MM.1S (cell line): Measurements from ENCODE around the gene BRWD1.
A peak's percentile ranks its signal among the peaks of the same experiment; 100 is the strongest.

Source experiments
- DNase-seq: peaks from one replicate; pipeline ENCODE4 v3.0.0-alpha.2; 2015
- H2AFZ ChIP-seq: fragments of 300-600 bp; sonication (generic); 2 replicates; pipeline ENCODE4 v1.6.0; 2016; ENCODE audit warnings: antibody characterized with exemption, low read length
- H3F3A ChIP-seq: fragments of 300-600 bp; sonication (generic); 2 replicates; pipeline ENCODE4 v1.6.1; 2016; ENCODE audit warnings: mild to moderate bottlenecking, antibody characterized with exemption, low read length, moderate library complexity, mixed read lengths; ENCODE audit not compliant: insufficient read depth
- H3K27ac ChIP-seq: fragments of 300-600 bp; sonication (generic); 2 replicates; pipeline ENCODE4 v1.5.1; 2016; ENCODE audit warnings: mild to moderate bottlenecking, low read length
- H3K27me3 ChIP-seq: fragments of 300-600 bp; sonication (generic); replicated peaks from 2 replicates; pipeline ENCODE4 v1.6.0; 2016; ENCODE audit warnings: low read length; ENCODE audit not compliant: insufficient read depth
- H3K36me3 ChIP-seq: fragments of 300-600 bp; sonication (generic); replicated peaks from 2 replicates; pipeline ENCODE4 v1.6.1; 2016; ENCODE audit warnings: mild to moderate bottlenecking, low read length, mixed read lengths; ENCODE audit not compliant: insufficient read depth
- H3K4me1 ChIP-seq: fragments of 300-600 bp; sonication (generic); 2 replicates; pipeline ENCODE4 v1.6.1; 2016; ENCODE audit warnings: low read length, mixed read lengths
- H3K4me2 ChIP-seq: fragments of 300-600 bp; sonication (generic); 2 replicates; pipeline ENCODE4 v1.6.0; 2016; ENCODE audit warnings: low read depth, low read length
- H3K4me3 ChIP-seq: fragments of 300-600 bp; sonication (generic); 2 replicates; pipeline ENCODE4 v1.5.1; 2016; ENCODE audit warnings: low read length, mixed read lengths
- H3K79me2 ChIP-seq: fragments of 300-600 bp; sonication (generic); 2 replicates; pipeline ENCODE4 v1.6.1; 2016; ENCODE audit warnings: mixed run types, low read length, mixed read lengths
- H3K9ac ChIP-seq: fragments of 300-600 bp; sonication (generic); 2 replicates; pipeline ENCODE4 v1.6.1; 2016; ENCODE audit warnings: low read length, mixed read lengths
- H3K9me2 ChIP-seq: fragments of 300-600 bp; sonication (generic); replicated peaks from 2 replicates; pipeline ENCODE4 v1.6.1; 2016; ENCODE audit warnings: mild to moderate bottlenecking, low read length, mixed read lengths; ENCODE audit not compliant: insufficient read depth
- H3K9me3 ChIP-seq: fragments of 300-600 bp; sonication (generic); replicated peaks from 2 replicates; pipeline ENCODE4 v1.6.1; 2016; ENCODE audit warnings: mild to moderate bottlenecking, low read length, mixed read lengths; ENCODE audit not compliant: insufficient read depth
- H4K20me1 ChIP-seq: fragments of 300-600 bp; sonication (generic); 2 replicates; pipeline ENCODE4 v1.6.1; 2016; ENCODE audit warnings: mild to moderate bottlenecking, low read length, moderate library complexity, mixed read lengths; ENCODE audit not compliant: insufficient read depth
- CTCF ChIP-seq: fragments of 300-600 bp; sonication (generic); IDR thresholded peaks from 2 replicates; pipeline ENCODE4 v1.5.1; 2016; ENCODE audit warnings: antibody characterized with exemption, low read length, mixed read lengths
- EZH2 ChIP-seq: fragments of 300-600 bp; sonication (generic); optimal IDR thresholded peaks from 2 replicates; pipeline ENCODE3; 2017; ENCODE audit warnings: low read depth, mild to moderate bottlenecking, antibody characterized with exemption, low read length, mixed read lengths
- EZH2phosphoT487 ChIP-seq: fragments of 300-600 bp; sonication (generic); IDR thresholded peaks from 2 replicates; pipeline ENCODE4 v1.6.1; 2018; ENCODE audit warnings: antibody characterized with exemption, low read length

The BRWD1 gene

GRCh38 chr21:39153373-39153772 is 160.1 kb downstream of the BRWD1 start:
- Histone ChIP-seq H3K9ac (no peak overlapping the region), H3K4me1 (no peaks in the 10 kb centered on the region), H3K79me2 (no peaks in the 10 kb centered on the region), H3K36me3 (no peaks in the 10 kb centered on the region), H3K9me2 (no peaks in the 10 kb centered on the region), H3K27ac (no peak overlapping the region), H3F3A (no peaks in the 10 kb centered on the region), H3K9me3 (no peaks in the 10 kb centered on the region), H2AFZ (no peak overlapping the region), H4K20me1 (no peaks in the 10 kb centered on the region), H3K27me3 (no peaks in the 10 kb centered on the region), H3K4me3 (no peak overlapping the region), H3K4me2 (no peak overlapping the region)
- peak; percentile 55 for TF ChIP-seq CTCF
- TF ChIP-seq EZH2phosphoT487: no peak
- DNase-seq: peak; percentile 25

GRCh38 chr21:39152271-39152670 is 161.2 kb downstream of the BRWD1 start:
- no peak for DNase-seq
- Histone ChIP-seq H3K9ac (no peak overlapping the region), H3K4me3 (no peak overlapping the region), H3K9me2 (no peaks in the 10 kb centered on the region), H3K36me3 (no peaks in the 10 kb centered on the region), H3K27ac (no peak overlapping the region), H2AFZ (no peak overlapping the region), H3F3A (no peaks in the 10 kb centered on the region), H3K27me3 (no peaks in the 10 kb centered on the region), H3K4me1 (no peaks in the 10 kb centered on the region), H3K4me2 (no peak overlapping the region), H4K20me1 (no peaks in the 10 kb centered on the region), H3K79me2 (no peaks in the 10 kb centered on the region), H3K9me3 (no peaks in the 10 kb centered on the region)
- no peak for TF ChIP-seq EZH2
- no peak for TF ChIP-seq CTCF
- no peak for TF ChIP-seq EZH2phosphoT487

- H3K9me3 ChIP-seq: no peaks in the 10 kb centered on the region
- no peaks in the 10 kb centered on the region for H3K9me2 ChIP-seq
- no peak overlapping the region for H3K27ac ChIP-seq
- H3K4me3 ChIP-seq: no peak overlapping the region
- no peak overlapping the region for H3K9ac ChIP-seq
- H3K4me2 ChIP-seq: no peak overlapping the region
- DNase-seq: no peak
- H4K20me1 ChIP-seq: no peaks in the 10 kb centered on the region
- H3K4me1 ChIP-seq: no peaks in the 10 kb centered on the region
- no peaks in the 10 kb centered on the region for H3K27me3 ChIP-seq
- no peaks in the 10 kb centered on the region for H3K36me3 ChIP-seq
- H2AFZ ChIP-seq: no peak overlapping the region
- H3K79me2 ChIP-seq: no peaks in the 10 kb centered on the region
- no peak for TF ChIP-seq EZH2phosphoT487
- no peak for TF ChIP-seq CTCF
- no peak for TF ChIP-seq EZH2
- H3F3A ChIP-seq: no peaks in the 10 kb centered on the region
These were observed 162.6 kb downstream of the BRWD1 start for GRCh38 chr21:39150877-39151276.

- H3K9ac ChIP-seq: no peak overlapping the region
- TF ChIP-seq CTCF: no peak
- TF ChIP-seq EZH2phosphoT487: no peak
- TF ChIP-seq EZH2: no peak
- no peaks in the 10 kb centered on the region for H3K79me2 ChIP-seq
- no peak for DNase-seq
- H3K9me3 ChIP-seq: no peaks in the 10 kb centered on the region
- no peaks in the 10 kb centered on the region for H3K27me3 ChIP-seq
- H3K4me3 ChIP-seq: no peak overlapping the region
- H2AFZ ChIP-seq: no peak overlapping the region
- no peak overlapping the region for H3K4me2 ChIP-seq
- H3K9me2 ChIP-seq: no peaks in the 10 kb centered on the region
- no peaks in the 10 kb centered on the region for H3K4me1 ChIP-seq
- no peak overlapping the region for H3K27ac ChIP-seq
- no peaks in the 10 kb centered on the region for H3F3A ChIP-seq
- H3K36me3 ChIP-seq: no peaks in the 10 kb centered on the region
- H4K20me1 ChIP-seq: no peaks in the 10 kb centered on the region
These were observed 163.1 kb downstream of the BRWD1 start for GRCh38 chr21:39150316-39150715.
